SK-N-SH treated with all-trans-retinoic acid at 6 μM for 48 hours (cell line): ENCODE results near the gene BRI3BP.

Experiments
- ATAC-seq: fragments of 200-7000 bp; cut with Tn5 transposase; 3 replicates; pipeline ENCODE4 v1.9.1; 2020; ENCODE audit warnings: mild to moderate bottlenecking, moderate library complexity
- ARNTL ChIP-seq: fragments of 450-650 bp; formaldehyde crosslinking; IDR thresholded peaks from 2 replicates; pipeline ENCODE4 v1.5.0; 2020; ENCODE audit warnings: low read depth, mild to moderate bottlenecking, moderate library complexity, borderline replicate concordance
- BACH2 ChIP-seq: fragments of 250-450 bp; sonication (Bioruptor Pico); IDR thresholded peaks from 2 replicates; pipeline ENCODE4 v1.9.0; 2021; ENCODE audit warnings: mild to moderate bottlenecking, borderline replicate concordance
- CREB5 ChIP-seq: fragments of 250-450 bp; sonication (Bioruptor Pico); IDR thresholded peaks from 2 replicates; pipeline ENCODE4 v1.5.1; 2020; ENCODE audit warnings: low read depth, mild to moderate bottlenecking, moderate library complexity
- CSDC2 ChIP-seq: fragments of 250-450 bp; sonication (Bioruptor Pico); IDR thresholded peaks from 2 replicates; pipeline ENCODE4 v1.5.0; 2020; ENCODE audit warnings: mild to moderate bottlenecking, moderate library complexity
- ESRRG ChIP-seq: fragments of 250-450 bp; sonication (Bioruptor Pico); IDR thresholded peaks from 2 replicates; pipeline ENCODE4 v1.6.1; 2021; ENCODE audit warnings: mild to moderate bottlenecking
- GLIS3 ChIP-seq: fragments of 250-450 bp; sonication (Bioruptor Pico); IDR thresholded peaks from 2 replicates; pipeline ENCODE4 v1.5.0; 2020; ENCODE audit warnings: mild to moderate bottlenecking, moderate library complexity
- ISL1 ChIP-seq: fragments of 250-450 bp; sonication (Bioruptor Pico); IDR thresholded peaks from 2 replicates; pipeline ENCODE4 v2.1.2; 2022; ENCODE audit warnings: mild to moderate bottlenecking, moderate library complexity
- OSR1 ChIP-seq: fragments of 250-450 bp; sonication (Bioruptor Pico); IDR thresholded peaks from 2 replicates; pipeline ENCODE4 v1.8.0; 2022; ENCODE audit warnings: moderate library complexity, mild to moderate bottlenecking, inconsistent platforms
- POU6F1 ChIP-seq: fragments of 250-450 bp; sonication (Bioruptor Pico); IDR thresholded peaks from 2 replicates; pipeline ENCODE4 v1.8.0; 2021; ENCODE audit warnings: low read depth, mild to moderate bottlenecking, moderate library complexity, borderline replicate concordance
- PPARA ChIP-seq: fragments of 250-450 bp; sonication (Bioruptor Pico); IDR thresholded peaks from 2 replicates; pipeline ENCODE4 v1.5.0; 2020; ENCODE audit warnings: mild to moderate bottlenecking, borderline replicate concordance
- RARB ChIP-seq: fragments of 250-450 bp; sonication (Bioruptor Pico); IDR thresholded peaks from 2 replicates; pipeline ENCODE4 v1.8.0; 2021; ENCODE audit warnings: mild to moderate bottlenecking, moderate library complexity
- SNAI2 ChIP-seq: fragments of 250-450 bp; sonication (Bioruptor Pico); IDR thresholded peaks from 2 replicates; pipeline ENCODE4 v1.5.0; 2020; ENCODE audit warnings: mild to moderate bottlenecking, moderate library complexity
- TCF4 ChIP-seq: fragments of 250-450 bp; sonication (Bioruptor Pico); IDR thresholded peaks from 2 replicates; pipeline ENCODE4 v1.8.0; 2021; ENCODE audit warnings: mild to moderate bottlenecking, moderate library complexity, borderline replicate concordance
- TOX ChIP-seq: fragments of 250-450 bp; sonication (Bioruptor Pico); IDR thresholded peaks from 2 replicates; pipeline ENCODE4 v1.8.0; 2021; ENCODE audit warnings: mild to moderate bottlenecking, moderate library complexity, borderline replicate concordance
- TSHZ2 ChIP-seq: fragments of 250-450 bp; sonication (Bioruptor Pico); IDR thresholded peaks from 2 replicates; pipeline ENCODE4 v1.5.0; 2020; ENCODE audit warnings: mild to moderate bottlenecking, moderate library complexity
- ZC3H10 ChIP-seq: fragments of 250-450 bp; sonication (Bioruptor Pico); IDR thresholded peaks from 2 replicates; pipeline ENCODE4 v1.5.1; 2021; ENCODE audit warnings: mild to moderate bottlenecking, moderate library complexity
- ZFP3 ChIP-seq: fragments of 250-450 bp; sonication (Bioruptor Pico); IDR thresholded peaks from 2 replicates; pipeline ENCODE4 v1.5.0; 2020; ENCODE audit warnings: mild to moderate bottlenecking, moderate library complexity
- ZFP30 ChIP-seq: fragments of 450-650 bp; formaldehyde crosslinking; IDR thresholded peaks from 2 replicates; pipeline ENCODE4 v1.5.0; 2022; ENCODE audit warnings: mild to moderate bottlenecking, moderate library complexity
- ZNF565 ChIP-seq: fragments of 450-650 bp; formaldehyde crosslinking; conservative IDR thresholded peaks from 2 replicates; pipeline ENCODE4 v1.5.0; 2020; ENCODE audit warnings: low read depth, mild to moderate bottlenecking, moderate library complexity
- ZNF70 ChIP-seq: fragments of 450-650 bp; formaldehyde crosslinking; IDR thresholded peaks from 2 replicates; pipeline ENCODE4 v1.5.0; 2020; ENCODE audit warnings: mild to moderate bottlenecking, moderate library complexity
- ZNF8 ChIP-seq: fragments of 450-650 bp; formaldehyde crosslinking; IDR thresholded peaks from 2 replicates; pipeline ENCODE4 v1.5.0; 2020; ENCODE audit warnings: mild to moderate bottlenecking, moderate library complexity
- TF ChIP-seq, protein P1 (sequence below): fragments of 250-450 bp; sonication (Bioruptor Pico); IDR thresholded peaks from 2 replicates; pipeline ENCODE4 v1.8.0; 2020; ENCODE audit warnings: mild to moderate bottlenecking, moderate library complexity, borderline replicate concordance
- TF ChIP-seq, protein P2 (sequence below): fragments of 250-450 bp; sonication (Bioruptor Pico); IDR thresholded peaks from 2 replicates; pipeline ENCODE4 v1.5.1; 2021; ENCODE audit warnings: mild to moderate bottlenecking, moderate library complexity

The BRI3BP gene

GRCh38 chr12:124998705-124999104, 5.3 kb downstream of the BRI3BP start:
- no peak for TF ChIP-seq PPARA (CRISPR knock-in tag)
- TF ChIP-seq SNAI2 (CRISPR knock-in tag) = no peak
- TF ChIP-seq ZNF8 (CRISPR knock-in tag) = no peak
- no peak for TF ChIP-seq ESRRG (CRISPR knock-in tag)
- TF ChIP-seq, protein P1, sequence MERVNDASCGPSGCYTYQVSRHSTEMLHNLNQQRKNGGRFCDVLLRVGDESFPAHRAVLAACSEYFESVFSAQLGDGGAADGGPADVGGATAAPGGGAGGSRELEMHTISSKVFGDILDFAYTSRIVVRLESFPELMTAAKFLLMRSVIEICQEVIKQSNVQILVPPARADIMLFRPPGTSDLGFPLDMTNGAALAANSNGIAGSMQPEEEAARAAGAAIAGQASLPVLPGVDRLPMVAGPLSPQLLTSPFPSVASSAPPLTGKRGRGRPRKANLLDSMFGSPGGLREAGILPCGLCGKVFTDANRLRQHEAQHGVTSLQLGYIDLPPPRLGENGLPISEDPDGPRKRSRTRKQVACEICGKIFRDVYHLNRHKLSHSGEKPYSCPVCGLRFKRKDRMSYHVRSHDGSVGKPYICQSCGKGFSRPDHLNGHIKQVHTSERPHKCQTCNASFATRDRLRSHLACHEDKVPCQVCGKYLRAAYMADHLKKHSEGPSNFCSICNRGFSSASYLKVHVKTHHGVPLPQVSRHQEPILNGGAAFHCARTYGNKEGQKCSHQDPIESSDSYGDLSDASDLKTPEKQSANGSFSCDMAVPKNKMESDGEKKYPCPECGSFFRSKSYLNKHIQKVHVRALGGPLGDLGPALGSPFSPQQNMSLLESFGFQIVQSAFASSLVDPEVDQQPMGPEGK (CRISPR knock-in tag) = no peak
- no peak for TF ChIP-seq ZNF565 (CRISPR knock-in tag)
- TF ChIP-seq ZFP3 (CRISPR knock-in tag) = no peak
- TF ChIP-seq TCF4 (CRISPR knock-in tag) = no peak
- TF ChIP-seq OSR1 (CRISPR knock-in tag) = no peak
- TF ChIP-seq ZNF70 (CRISPR knock-in tag) = no peak
- no peak for TF ChIP-seq ZFP30 (CRISPR knock-in tag)
- TF ChIP-seq RARB (CRISPR knock-in tag) = no peak
- TF ChIP-seq TOX (CRISPR knock-in tag) = no peak
- TF ChIP-seq ARNTL (CRISPR knock-in tag) = no peak
- TF ChIP-seq ISL1 (CRISPR knock-in tag) = no peak
- TF ChIP-seq GLIS3 (CRISPR knock-in tag) = no peak
- TF ChIP-seq BACH2 (CRISPR knock-in tag) = no peak
- TF ChIP-seq CSDC2 (CRISPR knock-in tag) = no peak
- TF ChIP-seq CREB5 (CRISPR knock-in tag) = no peak
- TF ChIP-seq POU6F1 = no peak
- TF ChIP-seq, all 23 proteins: peak for 0
- no peak for ATAC-seq

GRCh38 chr12:125001636-125002035, 8.2 kb downstream of the BRI3BP start:
- TF ChIP-seq PPARA (CRISPR knock-in tag) (no peak), TSHZ2 (CRISPR knock-in tag) (no peak), BACH2 (CRISPR knock-in tag) (no peak), ZNF565 (CRISPR knock-in tag) (no peak), OSR1 (CRISPR knock-in tag) (no peak), ZC3H10 (CRISPR knock-in tag) (no peak), ZFP30 (CRISPR knock-in tag) (no peak), ZNF70 (CRISPR knock-in tag) (no peak), CREB5 (CRISPR knock-in tag) (no peak), TCF4 (CRISPR knock-in tag) (no peak), ZFP3 (CRISPR knock-in tag) (no peak), ZNF8 (CRISPR knock-in tag) (no peak), TOX (CRISPR knock-in tag) (no peak), RARB (CRISPR knock-in tag) (no peak)
- TF ChIP-seq, protein P2, sequence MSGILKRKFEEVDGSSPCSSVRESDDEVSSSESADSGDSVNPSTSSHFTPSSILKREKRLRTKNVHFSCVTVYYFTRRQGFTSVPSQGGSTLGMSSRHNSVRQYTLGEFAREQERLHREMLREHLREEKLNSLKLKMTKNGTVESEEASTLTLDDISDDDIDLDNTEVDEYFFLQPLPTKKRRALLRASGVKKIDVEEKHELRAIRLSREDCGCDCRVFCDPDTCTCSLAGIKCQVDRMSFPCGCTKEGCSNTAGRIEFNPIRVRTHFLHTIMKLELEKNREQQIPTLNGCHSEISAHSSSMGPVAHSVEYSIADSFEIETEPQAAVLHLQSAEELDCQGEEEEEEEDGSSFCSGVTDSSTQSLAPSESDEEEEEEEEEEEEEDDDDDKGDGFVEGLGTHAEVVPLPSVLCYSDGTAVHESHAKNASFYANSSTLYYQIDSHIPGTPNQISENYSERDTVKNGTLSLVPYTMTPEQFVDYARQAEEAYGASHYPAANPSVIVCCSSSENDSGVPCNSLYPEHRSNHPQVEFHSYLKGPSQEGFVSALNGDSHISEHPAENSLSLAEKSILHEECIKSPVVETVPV = no peak
- TF ChIP-seq, protein P1 (CRISPR knock-in tag) = no peak
- no peak for ATAC-seq
